ACC112 (cell line): ENCODE measurements around the gene CTSD.

Experiments used
- H2AFZ ChIP-seq: fragments of 200-600 bp; sonication (generic); one replicate; pipeline ENCODE4 v1.6.0; 2017; ENCODE audit warnings: antibody characterized with exemption, low read length; ENCODE audit not compliant: unreplicated experiment
- H3K27ac ChIP-seq: fragments of 200-600 bp; sonication (generic); 2 replicates; pipeline ENCODE4 v1.5.1; 2014; ENCODE audit warnings: low read depth, mild to moderate bottlenecking, antibody characterized with exemption, low read length, moderate library complexity
- H3K27me3 ChIP-seq: fragments of 200-600 bp; sonication (generic); 2 replicates; pipeline ENCODE4 v1.6.1; 2014; ENCODE audit warnings: mild to moderate bottlenecking, antibody characterized with exemption, low read length, moderate library complexity, mixed read lengths; ENCODE audit not compliant: insufficient read depth
- H3K36me3 ChIP-seq: fragments of 200-600 bp; sonication (generic); 2 replicates; pipeline ENCODE4 v1.6.1; 2016; ENCODE audit warnings: mild to moderate bottlenecking, antibody characterized with exemption, low read length, moderate library complexity, mixed read lengths; ENCODE audit not compliant: insufficient read depth
- H3K4me1 ChIP-seq: fragments of 200-600 bp; sonication (generic); one replicate; pipeline ENCODE4 v1.6.1; 2016; ENCODE audit warnings: low read length, mixed read lengths; ENCODE audit not compliant: insufficient read depth, unreplicated experiment, control insufficient read depth
- H3K4me3 ChIP-seq: fragments of 200-600 bp; sonication (generic); 2 replicates; pipeline ENCODE4 v1.5.1; 2014; ENCODE audit warnings: mild to moderate bottlenecking, low read depth, low read length
- H3K79me2 ChIP-seq: fragments of 200-600 bp; sonication (generic); one replicate; pipeline ENCODE4 v1.6.0; 2016; ENCODE audit warnings: low read length; ENCODE audit not compliant: control insufficient read depth, unreplicated experiment, insufficient read depth

Gene CTSD

GRCh38 chr11:1717745-1718144 lies 46.0 kb downstream of the CTSD start:
- H3K4me3 ChIP-seq = no peak overlapping the region
- peaks cover 43% of the 10 kb centered on the region for H3K27me3 ChIP-seq
- H3K36me3 ChIP-seq = no peaks in the 10 kb centered on the region
- no peak overlapping the region for H3K27ac ChIP-seq
- H3K79me2 ChIP-seq = no peaks in the 10 kb centered on the region
- H3K4me1 ChIP-seq = no peaks in the 10 kb centered on the region
- no peak overlapping the region for H2AFZ ChIP-seq

- H3K79me2 ChIP-seq = no peaks in the 10 kb centered on the region
- no peaks in the 10 kb centered on the region for H3K36me3 ChIP-seq
- H3K27ac ChIP-seq = no peak overlapping the region
- no peak overlapping the region for H2AFZ ChIP-seq
- no peak overlapping the region for H3K4me3 ChIP-seq
- peaks cover 41% of the 10 kb centered on the region for H3K27me3 ChIP-seq
- no peaks in the 10 kb centered on the region for H3K4me1 ChIP-seq
These were observed 48.5 kb downstream of the CTSD start for GRCh38 chr11:1714908-1715885.

- H3K79me2 ChIP-seq = no peaks in the 10 kb centered on the region
- H3K36me3 ChIP-seq = no peaks in the 10 kb centered on the region
- no peak overlapping the region for H3K4me3 ChIP-seq
- peaks cover 44% of the 10 kb centered on the region for H3K27me3 ChIP-seq
- no peaks in the 10 kb centered on the region for H3K4me1 ChIP-seq
- H3K27ac ChIP-seq = no peak overlapping the region
- H2AFZ ChIP-seq = no peak overlapping the region
These were observed 55.0 kb downstream of the CTSD start for GRCh38 chr11:1708716-1709115.

GRCh38 chr11:1707751-1708150 lies 56.0 kb downstream of the CTSD start:
- no peaks in the 10 kb centered on the region for H3K36me3 ChIP-seq
- H3K79me2 ChIP-seq = no peaks in the 10 kb centered on the region
- H3K4me1 ChIP-seq = no peaks in the 10 kb centered on the region
- H3K27ac ChIP-seq = no peak overlapping the region
- H3K27me3 ChIP-seq = peaks cover 48% of the 10 kb centered on the region
- no peak overlapping the region for H3K4me3 ChIP-seq
- H2AFZ ChIP-seq = no peak overlapping the region

- Histone ChIP-seq H3K79me2 (no peaks in the 10 kb centered on the region), H3K4me3 (no peak overlapping the region), H3K27ac (no peak overlapping the region), H3K4me1 (no peaks in the 10 kb centered on the region), H3K36me3 (no peaks in the 10 kb centered on the region), H3K27me3 (peaks cover 48% of the 10 kb centered on the region), H2AFZ (no peak overlapping the region)
These were observed 56.9 kb downstream of the CTSD start for GRCh38 chr11:1706634-1707400.

- no peak overlapping the region for H2AFZ ChIP-seq
These were observed 58.3 kb downstream of the CTSD start for GRCh38 chr11:1705126-1706052.

GRCh38 chr11:1703146-1703545 lies 60.6 kb downstream of the CTSD start:
- H2AFZ ChIP-seq = no peak overlapping the region
- H3K36me3 ChIP-seq = no peaks in the 10 kb centered on the region
- H3K27me3 ChIP-seq = peaks cover 33% of the 10 kb centered on the region; the same call in 1 of the 2 replicates
- no peak overlapping the region for H3K4me3 ChIP-seq
- H3K79me2 ChIP-seq = no peaks in the 10 kb centered on the region
- H3K27ac ChIP-seq = no peak overlapping the region
- no peaks in the 10 kb centered on the region for H3K4me1 ChIP-seq

More at GRCh38 chr11:1705126-1706052, 58.3 kb downstream of the CTSD start:
- H3K79me2 ChIP-seq = no peaks in the 10 kb centered on the region
- no peaks in the 10 kb centered on the region for H3K36me3 ChIP-seq
- no peak overlapping the region for H3K27ac ChIP-seq
- H3K27me3 ChIP-seq = peaks cover 46% of the 10 kb centered on the region; the same call in 1 of the 2 replicates
- H3K4me3 ChIP-seq = no peak overlapping the region
- H3K4me1 ChIP-seq = no peaks in the 10 kb centered on the region
